HEK293T (cell line): ENCODE results near the gene AGBL4.

ENCODE experiments used
- ARNT ChIP-seq: fragments of 450-650 bp; IDR thresholded peaks from 2 replicates; pipeline ENCODE4 v1.6.1; 2017; ENCODE audit warnings: mild to moderate bottlenecking
- BHLHE40 ChIP-seq: fragments of 450-650 bp; IDR thresholded peaks from 2 replicates; pipeline ENCODE4 v1.6.1; 2016; ENCODE audit warnings: mild to moderate bottlenecking, moderate library complexity, borderline replicate concordance
- CTBP1 ChIP-seq: fragments of 450-650 bp; IDR thresholded peaks from 2 replicates; pipeline ENCODE4 v1.6.1; 2016; ENCODE audit warnings: borderline replicate concordance
- FOXA1 ChIP-seq: fragments of 450-650 bp; IDR thresholded peaks from 2 replicates; pipeline ENCODE4 v1.6.1; 2016; ENCODE audit warnings: mild to moderate bottlenecking
- FOXK2 ChIP-seq: fragments of 450-650 bp; IDR thresholded peaks from 2 replicates; pipeline ENCODE4 v1.6.1; 2016; ENCODE audit warnings: mild to moderate bottlenecking
- FOXM1 ChIP-seq: fragments of 450-650 bp; IDR thresholded peaks from 2 replicates; pipeline ENCODE4 v1.6.1; 2017; ENCODE audit warnings: mild to moderate bottlenecking, borderline replicate concordance
- L3MBTL2 ChIP-seq: fragments of 450-650 bp; conservative IDR thresholded peaks from 2 replicates; pipeline ENCODE4 v1.6.1; 2016; ENCODE audit warnings: mild to moderate bottlenecking
- NFRKB ChIP-seq: fragments of 450-650 bp; IDR thresholded peaks from 2 replicates; pipeline ENCODE4 v1.6.1; 2016; ENCODE audit warnings: mild to moderate bottlenecking, moderate library complexity
- SP1 ChIP-seq: fragments of 450-650 bp; IDR thresholded peaks from 2 replicates; pipeline ENCODE4 v1.6.1; 2017
- SUZ12 ChIP-seq: fragments of 450-650 bp; IDR thresholded peaks from 2 replicates; pipeline ENCODE4 v1.6.1; 2016; ENCODE audit warnings: mild to moderate bottlenecking
- TARDBP ChIP-seq: fragments of 450-650 bp; IDR thresholded peaks from 2 replicates; pipeline ENCODE4 v1.6.1; 2016

GRCh38 chr1:48765335-48765734 lies 1258.4 kb downstream of the AGBL4 start:
- TF ChIP-seq BHLHE40 (no peak), SUZ12 (no peak), SP1 (no peak), NFRKB (no peak), FOXM1 (no peak), ARNT (no peak), FOXK2 (no peak), FOXA1 (no peak), L3MBTL2 (no peak), CTBP1 (no peak), TARDBP (no peak)
